Measurements from ENCODE around the gene ANKHD1. TPM values are rescaled to one million over a fixed set of nuclear protein-coding genes. Genes with fewer than 3 reads are reported as not detected.

ANKHD1 gene
- total RNA-seq, 2 donors from 2014 or later, result 114 to 131 TPM

- TF ChIP-seq, protein P1, sequence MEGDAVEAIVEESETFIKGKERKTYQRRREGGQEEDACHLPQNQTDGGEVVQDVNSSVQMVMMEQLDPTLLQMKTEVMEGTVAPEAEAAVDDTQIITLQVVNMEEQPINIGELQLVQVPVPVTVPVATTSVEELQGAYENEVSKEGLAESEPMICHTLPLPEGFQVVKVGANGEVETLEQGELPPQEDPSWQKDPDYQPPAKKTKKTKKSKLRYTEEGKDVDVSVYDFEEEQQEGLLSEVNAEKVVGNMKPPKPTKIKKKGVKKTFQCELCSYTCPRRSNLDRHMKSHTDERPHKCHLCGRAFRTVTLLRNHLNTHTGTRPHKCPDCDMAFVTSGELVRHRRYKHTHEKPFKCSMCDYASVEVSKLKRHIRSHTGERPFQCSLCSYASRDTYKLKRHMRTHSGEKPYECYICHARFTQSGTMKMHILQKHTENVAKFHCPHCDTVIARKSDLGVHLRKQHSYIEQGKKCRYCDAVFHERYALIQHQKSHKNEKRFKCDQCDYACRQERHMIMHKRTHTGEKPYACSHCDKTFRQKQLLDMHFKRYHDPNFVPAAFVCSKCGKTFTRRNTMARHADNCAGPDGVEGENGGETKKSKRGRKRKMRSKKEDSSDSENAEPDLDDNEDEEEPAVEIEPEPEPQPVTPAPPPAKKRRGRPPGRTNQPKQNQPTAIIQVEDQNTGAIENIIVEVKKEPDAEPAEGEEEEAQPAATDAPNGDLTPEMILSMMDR (IDR thresholded peaks at IDR 0.05), result no peak
- no peak for TF ChIP-seq POLR2A (IDR thresholded peaks at IDR 0.05)
- Histone ChIP-seq H3K36me3 (replicated peaks in 1 of 2; ENCODE audit: insufficient read depth in 1 of 2, low read depth in 2 of 2) (peaks cover 0 to 6% of the 10 kb centered on the region in 2 donors), H3K27me3 (no peaks in the 10 kb centered on the region), H3K9me3 (no peaks in the 10 kb centered on the region), H3K27ac (no peak overlapping the region), H3K4me1 (peaks cover 33% of the 10 kb centered on the region), H3K4me3 (no peak overlapping the region)
- intact Hi-C loops (cut with DNase I), result no loop called here
- ATAC-seq, result no peak
- 37 to 41% methylated on average over 2 of the region's 2 CpGs for WGBS, 2 donors
- DNase-seq, result no peak
Measured at GRCh38 chr5:140554454-140554853, 152.8 kb downstream of the ANKHD1 start.

DNA sequence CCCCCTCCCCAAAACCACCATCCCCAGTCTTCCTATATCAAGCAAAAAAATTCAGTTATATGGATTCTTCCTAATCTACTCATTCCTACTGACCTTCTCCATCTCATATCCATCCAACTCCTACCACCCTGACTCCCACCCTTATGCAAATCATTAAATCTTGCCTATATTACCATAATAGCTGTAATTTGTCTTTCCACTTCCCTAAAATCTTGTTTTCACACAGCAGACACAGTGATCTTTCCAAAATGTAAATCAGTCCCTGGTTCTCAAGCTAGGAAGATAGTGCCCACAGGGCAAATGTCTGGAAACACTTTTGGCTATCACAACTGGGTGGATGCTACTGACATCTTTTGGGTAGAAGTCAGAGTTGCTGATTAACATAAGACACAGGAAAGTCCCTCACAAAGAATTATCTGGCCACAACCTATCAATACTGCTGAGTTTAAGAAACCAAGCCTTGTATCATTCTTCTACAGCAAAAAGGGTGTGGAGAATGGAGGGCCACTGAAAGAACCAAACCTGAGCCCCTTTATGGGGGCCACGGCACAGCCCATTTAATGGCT lies 154.2 kb downstream of the ANKHD1 start:
- TF ChIP-seq, protein P1 (IDR thresholded peaks at IDR 0.05), result no peak
- TF ChIP-seq POLR2A (IDR thresholded peaks at IDR 0.05), result no peak
- Histone ChIP-seq H3K36me3 (replicated peaks in 1 of 2; ENCODE audit: insufficient read depth in 1 of 2, low read depth in 2 of 2) (peaks cover 0 to 5% of the 10 kb centered on the region in 2 donors), H3K9me3 (no peaks in the 10 kb centered on the region), H3K27ac (no peak overlapping the region), H3K4me1 (peaks cover 27% of the 10 kb centered on the region), H3K27me3 (no peaks in the 10 kb centered on the region), H3K4me3 (no peak overlapping the region)
- ATAC-seq (no peak), DNase-seq (no peak)
- intact Hi-C loops (cut with DNase I), result no loop called here
- 59 to 65% methylated on average over 1 of the region's 1 CpG for whole genome bisulfite sequencing, 2 donors

DNA sequence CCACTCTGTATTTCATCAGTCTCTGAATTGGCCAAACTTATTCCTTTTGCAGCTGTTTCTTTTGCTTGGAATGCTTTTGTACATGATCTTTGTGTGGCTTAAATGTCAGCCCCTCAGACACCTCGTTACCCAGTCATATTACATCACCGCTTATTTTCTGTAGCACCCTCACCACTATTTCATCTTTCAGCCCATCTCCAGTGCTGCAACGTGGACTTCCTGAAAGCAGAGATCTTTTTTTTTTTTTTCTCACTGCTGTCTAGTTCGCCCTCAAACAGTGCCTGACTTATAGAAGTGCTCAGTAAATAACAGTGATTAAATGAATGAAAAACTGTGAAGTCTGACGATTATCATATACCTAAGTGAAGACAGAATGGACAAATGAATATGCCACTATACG lies 154.8 kb downstream of the ANKHD1 start:
- intact Hi-C loops (cut with DNase I), result no loop called here
- 2 to 6% methylated on average over 6 of the region's 6 CpGs for WGBS, 2 donors
- TF ChIP-seq, protein P1 (IDR thresholded peaks at IDR 0.05), result no peak
- no peak for TF ChIP-seq POLR2A (IDR thresholded peaks at IDR 0.05)
- ATAC-seq, result peak; percentile 6
- Histone ChIP-seq H3K27me3 (no peaks in the 10 kb centered on the region), H3K27ac (peak overlapping the region in 3 of 4 donors; percentile 60 to 87 (median 86)), H3K36me3 (replicated peaks in 1 of 2; ENCODE audit: insufficient read depth in 1 of 2, low read depth in 2 of 2) (peaks cover 0 to 1% of the 10 kb centered on the region in 2 donors), H3K9me3 (no peaks in the 10 kb centered on the region), H3K4me1 (peaks cover 27% of the 10 kb centered on the region), H3K4me3 (peak overlapping the region; percentile 53 to 75)
- DNase-seq, result no peak

GRCh38 chr5:140557136-140557805 lies 155.6 kb downstream of the ANKHD1 start, which contains the start of gene SRA1:
TSS of gene SRA1 (minus strand) at chr5:140557473. CDS start at chr5:140557452, 21 bp downstream.
- H3K27ac ChIP-seq, result peak within 1 kb of the TSS; percentile 60 to 87 (median 75)
- ATAC-seq (peak; percentile 97), DNase-seq (peak; percentile 89 to 93 (median 92))
- H3K27me3 ChIP-seq, result no peaks in the 10 kb centered on the region
- no peaks in the 10 kb centered on the region for H3K36me3 ChIP-seq (replicated peaks in 1 of 2; ENCODE audit: insufficient read depth in 1 of 2, low read depth in 2 of 2)
- intact Hi-C loops (cut with DNase I), result no loop called here
- H3K4me1 ChIP-seq, result peaks cover 30% of the 10 kb centered on the region
- TF ChIP-seq, protein P1 (IDR thresholded peaks at IDR 0.05), result no peak
- peak; percentile 87 to 95 (median 91) for TF ChIP-seq POLR2A (IDR thresholded peaks at IDR 0.05)
- 1 to 3% methylated on average over 2 to 45 of the region's 46 CpGs for WGBS, 2 donors
- H3K9me3 ChIP-seq, result no peaks in the 10 kb centered on the region
- peak within 1 kb of the TSS; percentile 53 to 75 for H3K4me3 ChIP-seq
